WTC11 (cell line): ENCODE results near the gene PRCD. TPM values are rescaled to one million over a fixed set of nuclear protein-coding genes. Genes with fewer than 3 reads are reported as not detected.

Source experiments
- ATAC-seq: fragments of 200-7000 bp; cut with Tn5 transposase; 2 replicates; pipeline ENCODE4 v1.10.0; 2021; ENCODE audit warnings: mild to moderate bottlenecking, moderate library complexity
- CTCF ChIA-PET: fragments of 300-600 bp; sonication (Branson Sonifier 250); formaldehyde crosslinking; loops from one replicate; lab custom pipeline; 2021; ENCODE audit warnings: antibody characterized with exemption; lab: Charles Lee
- POLR2A ChIA-PET: fragments of 350-600 bp; sonication (Branson Sonifier 250); formaldehyde crosslinking; loops from one replicate; lab custom pipeline; 2021; ENCODE audit warnings: antibody characterized with exemption; lab: Charles Lee
- DNase-seq: peaks from one replicate; pipeline ENCODE4 v3.0.0; 2021; ENCODE audit warnings: low spot score
- H3K27ac Mint-ChIP-seq: 2 replicates; pipeline ENCODE4 v1.8.0; 2021; ENCODE audit warnings: mixed read lengths
- H3K27me3 Mint-ChIP-seq: 2 replicates; pipeline ENCODE4 v1.8.0; 2021; ENCODE audit warnings: low read depth, mild to moderate bottlenecking, moderate library complexity, mixed read lengths
- H3K36me3 Mint-ChIP-seq: 2 replicates; pipeline ENCODE4 v1.8.0; 2021; ENCODE audit warnings: mixed read lengths
- H3K4me1 Mint-ChIP-seq: 2 replicates; pipeline ENCODE4 v1.8.0; 2022; ENCODE audit warnings: mixed read lengths
- H3K4me3 Mint-ChIP-seq: 2 replicates; pipeline ENCODE4 v1.8.0; 2021; ENCODE audit warnings: mild to moderate bottlenecking, moderate library complexity, mixed read lengths
- H3K9me3 Mint-ChIP-seq: 2 replicates; pipeline ENCODE4 v1.8.0; 2021; ENCODE audit warnings: mixed read lengths
- CREB1 ChIP-seq: sonication (generic); formaldehyde crosslinking; IDR thresholded peaks from 2 replicates; pipeline ENCODE4 v1.8.0; 2023; ENCODE audit warnings: mild to moderate bottlenecking, missing genetic modification reagents
- E2F4 ChIP-seq: sonication (generic); formaldehyde crosslinking; IDR thresholded peaks from 2 replicates; pipeline ENCODE4 v1.8.1; 2022; ENCODE audit warnings: low read depth, mild to moderate bottlenecking, moderate library complexity, missing genetic modification reagents, borderline replicate concordance
- ESRRA ChIP-seq: sonication (generic); formaldehyde crosslinking; IDR thresholded peaks from 2 replicates; pipeline ENCODE4 v1.8.1; 2022; ENCODE audit warnings: mild to moderate bottlenecking, missing genetic modification reagents, borderline replicate concordance
- FOXP1 ChIP-seq: sonication (generic); formaldehyde crosslinking; IDR thresholded peaks from 2 replicates; pipeline ENCODE4 v1.8.0; 2022; ENCODE audit warnings: missing genetic modification reagents, mild to moderate bottlenecking, moderate library complexity, borderline replicate concordance
- GABPB1 ChIP-seq: sonication (generic); formaldehyde crosslinking; IDR thresholded peaks from 2 replicates; pipeline ENCODE4 v1.8.1; 2023; ENCODE audit warnings: mild to moderate bottlenecking, missing genetic modification reagents
- GTF2I ChIP-seq: fragments of 250-450 bp; sonication (Bioruptor Pico); conservative IDR thresholded peaks from 2 replicates; pipeline ENCODE4 v1.4.0; 2021; ENCODE audit warnings: mild to moderate bottlenecking
- MXD4 ChIP-seq: fragments of 250-450 bp; sonication (Bioruptor Pico); IDR thresholded peaks from 2 replicates; pipeline ENCODE4 v1.8.0; 2021; ENCODE audit warnings: mild to moderate bottlenecking, moderate library complexity, borderline replicate concordance
- MYBL2 ChIP-seq: sonication (generic); formaldehyde crosslinking; IDR thresholded peaks from 2 replicates; pipeline ENCODE4 v1.8.1; 2023; ENCODE audit warnings: mild to moderate bottlenecking, moderate library complexity, missing genetic modification reagents
- NR1H2 ChIP-seq: sonication (generic); formaldehyde crosslinking; IDR thresholded peaks from 2 replicates; pipeline ENCODE4 v1.9.0; 2021; ENCODE audit warnings: mild to moderate bottlenecking, moderate library complexity, missing genetic modification reagents
- NR3C1 ChIP-seq: sonication (generic); formaldehyde crosslinking; conservative IDR thresholded peaks from 2 replicates; pipeline ENCODE4 v1.8.1; 2023; ENCODE audit warnings: low read depth, mild to moderate bottlenecking, missing genetic modification reagents
- ZBTB43 ChIP-seq: sonication (generic); formaldehyde crosslinking; IDR thresholded peaks from 2 replicates; pipeline ENCODE4 v1.8.1; 2023; ENCODE audit warnings: mild to moderate bottlenecking, missing genetic modification reagents
- ZNF263 ChIP-seq: sonication (generic); formaldehyde crosslinking; IDR thresholded peaks from 2 replicates; pipeline ENCODE4 v1.8.1; 2022; ENCODE audit warnings: low read depth, mild to moderate bottlenecking, moderate library complexity, missing genetic modification reagents
- total RNA-seq: library from RNA; stranded (reverse); gene quantifications from 3 replicates; pipeline ENCODE4 v1.2.3, GENCODE V29; 2021
- TF ChIP-seq, protein P1 (sequence below): sonication (generic); formaldehyde crosslinking; IDR thresholded peaks from 2 replicates; pipeline ENCODE4 v1.8.1; 2023; ENCODE audit warnings: mild to moderate bottlenecking, missing genetic modification reagents
- TF ChIP-seq, protein P2 (sequence below): sonication (generic); formaldehyde crosslinking; IDR thresholded peaks from 2 replicates; pipeline ENCODE4 v1.8.0; 2022; ENCODE audit warnings: mild to moderate bottlenecking, missing genetic modification reagents
- TF ChIP-seq, protein P3 (sequence below): fragments of 200-600 bp; IDR thresholded peaks from 2 replicates; pipeline ENCODE4 v1.8.0; 2022; ENCODE audit warnings: antibody characterized with exemption

Gene PRCD
- total RNA-seq, 1 experiment from 2014 or later: 2.7 TPM

GRCh38 chr17:76537578-76538280, 2.1 kb upstream of the PRCD start, which contains the start of gene CYGB (continued):
- TF ChIP-seq GTF2I (CRISPR knock-in tag): no peak
- TF ChIP-seq, protein P1, sequence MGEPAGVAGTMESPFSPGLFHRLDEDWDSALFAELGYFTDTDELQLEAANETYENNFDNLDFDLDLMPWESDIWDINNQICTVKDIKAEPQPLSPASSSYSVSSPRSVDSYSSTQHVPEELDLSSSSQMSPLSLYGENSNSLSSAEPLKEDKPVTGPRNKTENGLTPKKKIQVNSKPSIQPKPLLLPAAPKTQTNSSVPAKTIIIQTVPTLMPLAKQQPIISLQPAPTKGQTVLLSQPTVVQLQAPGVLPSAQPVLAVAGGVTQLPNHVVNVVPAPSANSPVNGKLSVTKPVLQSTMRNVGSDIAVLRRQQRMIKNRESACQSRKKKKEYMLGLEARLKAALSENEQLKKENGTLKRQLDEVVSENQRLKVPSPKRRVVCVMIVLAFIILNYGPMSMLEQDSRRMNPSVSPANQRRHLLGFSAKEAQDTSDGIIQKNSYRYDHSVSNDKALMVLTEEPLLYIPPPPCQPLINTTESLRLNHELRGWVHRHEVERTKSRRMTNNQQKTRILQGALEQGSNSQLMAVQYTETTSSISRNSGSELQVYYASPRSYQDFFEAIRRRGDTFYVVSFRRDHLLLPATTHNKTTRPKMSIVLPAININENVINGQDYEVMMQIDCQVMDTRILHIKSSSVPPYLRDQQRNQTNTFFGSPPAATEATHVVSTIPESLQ (CRISPR knock-in tag): no peak
- TF ChIP-seq ESRRA (CRISPR knock-in tag): no peak
- TF ChIP-seq, protein P2, sequence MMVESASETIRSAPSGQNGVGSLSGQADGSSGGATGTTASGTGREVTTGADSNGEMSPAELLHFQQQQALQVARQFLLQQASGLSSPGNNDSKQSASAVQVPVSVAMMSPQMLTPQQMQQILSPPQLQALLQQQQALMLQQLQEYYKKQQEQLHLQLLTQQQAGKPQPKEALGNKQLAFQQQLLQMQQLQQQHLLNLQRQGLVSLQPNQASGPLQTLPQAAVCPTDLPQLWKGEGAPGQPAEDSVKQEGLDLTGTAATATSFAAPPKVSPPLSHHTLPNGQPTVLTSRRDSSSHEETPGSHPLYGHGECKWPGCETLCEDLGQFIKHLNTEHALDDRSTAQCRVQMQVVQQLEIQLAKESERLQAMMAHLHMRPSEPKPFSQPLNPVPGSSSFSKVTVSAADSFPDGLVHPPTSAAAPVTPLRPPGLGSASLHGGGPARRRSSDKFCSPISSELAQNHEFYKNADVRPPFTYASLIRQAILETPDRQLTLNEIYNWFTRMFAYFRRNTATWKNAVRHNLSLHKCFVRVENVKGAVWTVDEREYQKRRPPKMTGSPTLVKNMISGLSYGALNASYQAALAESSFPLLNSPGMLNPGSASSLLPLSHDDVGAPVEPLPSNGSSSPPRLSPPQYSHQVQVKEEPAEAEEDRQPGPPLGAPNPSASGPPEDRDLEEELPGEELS (CRISPR knock-in tag): peak; percentile 49; the same call in 1 of the 2 replicates
- TF ChIP-seq, all 79 proteins: peak for 5

GRCh38 chr17:76538281-76538931, 1.4 kb upstream of the PRCD start:
- Mint-ChIP-seq H3K27me3 (peaks cover 52% of the 10 kb centered on the region), H3K27ac (no peak overlapping the region), H3K9me3 (no peaks in the 10 kb centered on the region), H3K4me3 (peak overlapping the region; percentile 68), H3K4me1 (peaks cover 30% of the 10 kb centered on the region), H3K36me3 (no peaks in the 10 kb centered on the region; the same call in 1 of the 2 replicates)
- TF ChIP-seq CREB1 (no peak), FOXP1 (no peak), NR1H2 (no peak), MXD4 (CRISPR knock-in tag) (no peak), ZNF263 (no peak), GABPB1 (CRISPR knock-in tag) (no peak), ESRRA (CRISPR knock-in tag) (no peak), MYBL2 (CRISPR knock-in tag) (no peak), E2F4 (CRISPR knock-in tag) (no peak), NR3C1 (CRISPR knock-in tag) (no peak), ZBTB43 (CRISPR knock-in tag) (no peak)
- TF ChIP-seq, protein P3, sequence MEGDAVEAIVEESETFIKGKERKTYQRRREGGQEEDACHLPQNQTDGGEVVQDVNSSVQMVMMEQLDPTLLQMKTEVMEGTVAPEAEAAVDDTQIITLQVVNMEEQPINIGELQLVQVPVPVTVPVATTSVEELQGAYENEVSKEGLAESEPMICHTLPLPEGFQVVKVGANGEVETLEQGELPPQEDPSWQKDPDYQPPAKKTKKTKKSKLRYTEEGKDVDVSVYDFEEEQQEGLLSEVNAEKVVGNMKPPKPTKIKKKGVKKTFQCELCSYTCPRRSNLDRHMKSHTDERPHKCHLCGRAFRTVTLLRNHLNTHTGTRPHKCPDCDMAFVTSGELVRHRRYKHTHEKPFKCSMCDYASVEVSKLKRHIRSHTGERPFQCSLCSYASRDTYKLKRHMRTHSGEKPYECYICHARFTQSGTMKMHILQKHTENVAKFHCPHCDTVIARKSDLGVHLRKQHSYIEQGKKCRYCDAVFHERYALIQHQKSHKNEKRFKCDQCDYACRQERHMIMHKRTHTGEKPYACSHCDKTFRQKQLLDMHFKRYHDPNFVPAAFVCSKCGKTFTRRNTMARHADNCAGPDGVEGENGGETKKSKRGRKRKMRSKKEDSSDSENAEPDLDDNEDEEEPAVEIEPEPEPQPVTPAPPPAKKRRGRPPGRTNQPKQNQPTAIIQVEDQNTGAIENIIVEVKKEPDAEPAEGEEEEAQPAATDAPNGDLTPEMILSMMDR: no peak
- POLR2A ChIA-PET: no interaction called here
- ATAC-seq (no peak), DNase-seq (no peak)
- CTCF ChIA-PET: interaction anchor here (1.2 to 9.7 kb wide), 4 partner anchors 11 to 143 kb away, joined by 3 to 123 read pairs (median 18); no protein-coding TSS in a partner anchor
